Central memory CD8-positive, alpha-beta T cell (primary cell): ENCODE data around the gene OPCML.

Experiments used
- ATAC-seq: fragments of 150-1000 bp; cut with Tn5 transposase; replicated peaks from 2 replicates; pipeline ENCODE4 v1.10.0; 2022; ENCODE audit warnings: mild to moderate bottlenecking, moderate FRiP score, moderate number of reproducible peaks; ENCODE audit not compliant: poor library complexity, severe bottlenecking; ENCODE audit errors: extremely low read depth
- DNase-seq, 2 donors: peaks; one replicate each; pipeline ENCODE4 v3.0.0; 2021; ENCODE audit warnings: low spot score in 2 of 2
- H3K27ac Mint-ChIP-seq: one replicate; pipeline ENCODE4 v1.8.0; 2022; ENCODE audit warnings: low read depth, mild to moderate bottlenecking, moderate library complexity, mixed read lengths
- H3K27me3 Mint-ChIP-seq: one replicate; pipeline ENCODE4 v1.8.0; 2022; ENCODE audit warnings: mixed read lengths
- H3K36me3 Mint-ChIP-seq: one replicate; pipeline ENCODE4 v1.8.0; 2022; ENCODE audit warnings: mild to moderate bottlenecking, moderate library complexity, mixed read lengths; ENCODE audit not compliant: insufficient read depth
- H3K4me1 Mint-ChIP-seq: one replicate; pipeline ENCODE4 v1.8.0; 2022; ENCODE audit warnings: mixed read lengths
- H3K4me3 Mint-ChIP-seq: one replicate; pipeline ENCODE4 v1.8.0; 2022; ENCODE audit warnings: mild to moderate bottlenecking, moderate library complexity, mixed read lengths
- H3K9me3 Mint-ChIP-seq: one replicate; pipeline ENCODE4 v1.8.0; 2022; ENCODE audit warnings: mixed read lengths

OPCML gene

GRCh38 chr11:132792341-132793140 lies 739.8 kb downstream of the OPCML start:
- Mint-ChIP-seq H3K27ac (no peak overlapping the region), H3K27me3 (no peaks in the 10 kb centered on the region), H3K4me1 (no peaks in the 10 kb centered on the region), H3K9me3 (peaks cover 7% of the 10 kb centered on the region), H3K36me3 (no peaks in the 10 kb centered on the region), H3K4me3 (no peak overlapping the region)
- no peak for DNase-seq
- no peak for ATAC-seq

GRCh38 chr11:132790971-132791370 lies 741.3 kb downstream of the OPCML start:
- H3K27ac Mint-ChIP-seq: no peak overlapping the region
- DNase-seq (no peak), ATAC-seq (no peak)
- peaks cover 7% of the 10 kb centered on the region for H3K9me3 Mint-ChIP-seq
- no peaks in the 10 kb centered on the region for H3K36me3 Mint-ChIP-seq
- H3K27me3 Mint-ChIP-seq: no peaks in the 10 kb centered on the region
- H3K4me1 Mint-ChIP-seq: no peaks in the 10 kb centered on the region
- H3K4me3 Mint-ChIP-seq: no peak overlapping the region

DNA sequence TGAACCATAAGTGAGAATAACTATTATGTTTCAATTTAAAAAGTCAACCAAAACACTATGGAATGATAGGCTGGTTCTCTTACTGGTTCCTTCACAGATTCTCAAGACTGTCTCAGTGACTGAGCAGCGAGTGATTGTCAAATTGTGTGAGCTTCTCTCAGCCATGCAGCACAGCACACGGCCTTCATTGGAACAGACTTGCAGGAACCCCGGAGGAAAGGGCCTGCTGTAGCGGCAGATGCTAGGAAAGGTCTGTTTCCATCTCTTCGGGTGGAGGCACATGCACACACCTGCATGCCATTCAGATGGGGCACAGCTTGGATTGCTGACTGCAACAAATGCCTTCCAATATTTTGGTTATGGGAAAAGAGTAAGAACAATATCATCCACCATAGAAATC lies 741.8 kb downstream of the OPCML start:
- Mint-ChIP-seq H3K4me1 (no peaks in the 10 kb centered on the region), H3K9me3 (peaks cover 7% of the 10 kb centered on the region), H3K36me3 (no peaks in the 10 kb centered on the region), H3K27me3 (no peaks in the 10 kb centered on the region), H3K27ac (no peak overlapping the region), H3K4me3 (no peak overlapping the region)
- DNase-seq (no peak), ATAC-seq (no peak)

GRCh38 chr11:132788816-132789325 lies 743.4 kb downstream of the OPCML start:
- ATAC-seq (no peak), DNase-seq (no peak)
- Mint-ChIP-seq H3K36me3 (no peaks in the 10 kb centered on the region), H3K27me3 (no peaks in the 10 kb centered on the region), H3K4me3 (no peak overlapping the region), H3K4me1 (no peaks in the 10 kb centered on the region), H3K9me3 (peaks cover 9% of the 10 kb centered on the region), H3K27ac (no peak overlapping the region)

DNA sequence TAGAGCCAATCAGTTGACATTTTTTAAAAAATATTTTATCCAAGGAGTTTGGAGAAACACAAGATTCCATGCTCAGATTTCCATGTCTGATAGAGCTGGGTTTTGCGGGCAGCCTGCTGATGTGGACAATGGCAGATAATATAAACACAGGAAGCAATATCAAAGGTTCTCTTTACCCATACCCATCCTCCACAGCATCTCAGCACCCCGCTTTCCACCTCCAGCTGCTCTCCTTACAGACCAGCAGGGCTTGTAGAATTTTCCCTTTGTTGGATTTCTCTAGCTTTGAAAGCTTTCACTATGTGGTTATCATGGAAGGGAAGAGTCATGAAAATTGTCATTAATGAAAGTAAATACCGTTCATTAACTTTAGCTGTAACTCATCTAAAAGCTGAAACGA lies 746.4 kb downstream of the OPCML start:
- Mint-ChIP-seq H3K4me3 (no peak overlapping the region), H3K36me3 (no peaks in the 10 kb centered on the region), H3K27me3 (no peaks in the 10 kb centered on the region), H3K4me1 (no peaks in the 10 kb centered on the region), H3K27ac (no peak overlapping the region), H3K9me3 (peaks cover 6% of the 10 kb centered on the region)
- no peak for DNase-seq
- no peak for ATAC-seq

DNA sequence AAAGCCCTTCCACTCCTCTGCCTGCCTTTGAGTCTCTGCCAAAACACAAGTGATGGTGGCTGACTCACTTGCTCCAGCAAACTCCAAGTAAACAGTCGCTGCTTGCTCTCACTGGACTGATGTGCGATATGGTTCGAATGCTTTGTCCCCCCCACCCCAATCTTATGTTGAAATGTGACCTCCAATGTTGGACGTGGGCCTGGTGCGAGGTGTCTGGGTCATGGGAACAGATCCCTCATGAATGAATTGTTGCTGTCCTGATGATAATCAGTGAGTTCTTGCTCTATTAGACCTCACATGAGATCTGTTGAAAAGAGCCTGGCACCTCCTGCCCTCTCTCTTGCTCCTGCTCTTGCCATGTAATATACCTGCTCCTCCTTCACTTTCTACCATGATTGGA lies 747.9 kb downstream of the OPCML start:
- DNase-seq (no peak), ATAC-seq (no peak)
- peaks cover 6% of the 10 kb centered on the region for H3K9me3 Mint-ChIP-seq
- H3K27ac Mint-ChIP-seq: no peak overlapping the region
- no peaks in the 10 kb centered on the region for H3K27me3 Mint-ChIP-seq
- no peaks in the 10 kb centered on the region for H3K36me3 Mint-ChIP-seq
- no peak overlapping the region for H3K4me3 Mint-ChIP-seq
- no peaks in the 10 kb centered on the region for H3K4me1 Mint-ChIP-seq

- no peak overlapping the region for H3K4me3 Mint-ChIP-seq
- H3K9me3 Mint-ChIP-seq: peaks cover 6% of the 10 kb centered on the region
Measured at GRCh38 chr11:132782102-132782501, 750.2 kb downstream of the OPCML start.

GRCh38 chr11:132780046-132780445 lies 752.3 kb downstream of the OPCML start:
- no peak for ATAC-seq
- H3K36me3 Mint-ChIP-seq: no peaks in the 10 kb centered on the region
- no peak for DNase-seq
- H3K4me1 Mint-ChIP-seq: no peaks in the 10 kb centered on the region
- no peaks in the 10 kb centered on the region for H3K27me3 Mint-ChIP-seq
- H3K9me3 Mint-ChIP-seq: peaks cover 12% of the 10 kb centered on the region
- H3K4me3 Mint-ChIP-seq: no peak overlapping the region
- no peak overlapping the region for H3K27ac Mint-ChIP-seq

More at GRCh38 chr11:132782102-132782501, 750.2 kb downstream of the OPCML start:
- no peaks in the 10 kb centered on the region for H3K36me3 Mint-ChIP-seq
- no peaks in the 10 kb centered on the region for H3K4me1 Mint-ChIP-seq
- H3K27ac Mint-ChIP-seq: no peak overlapping the region
- no peak for DNase-seq
- no peak for ATAC-seq
- H3K27me3 Mint-ChIP-seq: no peaks in the 10 kb centered on the region

- no peaks in the 10 kb centered on the region for H3K4me1 Mint-ChIP-seq
- no peaks in the 10 kb centered on the region for H3K36me3 Mint-ChIP-seq
- ATAC-seq: no peak
- H3K9me3 Mint-ChIP-seq: peaks cover 8% of the 10 kb centered on the region
- H3K27ac Mint-ChIP-seq: no peak overlapping the region
- no peak overlapping the region for H3K4me3 Mint-ChIP-seq
- H3K27me3 Mint-ChIP-seq: no peaks in the 10 kb centered on the region
- DNase-seq: no peak
Measured at GRCh38 chr11:132779497-132779896, 752.8 kb downstream of the OPCML start.

DNA sequence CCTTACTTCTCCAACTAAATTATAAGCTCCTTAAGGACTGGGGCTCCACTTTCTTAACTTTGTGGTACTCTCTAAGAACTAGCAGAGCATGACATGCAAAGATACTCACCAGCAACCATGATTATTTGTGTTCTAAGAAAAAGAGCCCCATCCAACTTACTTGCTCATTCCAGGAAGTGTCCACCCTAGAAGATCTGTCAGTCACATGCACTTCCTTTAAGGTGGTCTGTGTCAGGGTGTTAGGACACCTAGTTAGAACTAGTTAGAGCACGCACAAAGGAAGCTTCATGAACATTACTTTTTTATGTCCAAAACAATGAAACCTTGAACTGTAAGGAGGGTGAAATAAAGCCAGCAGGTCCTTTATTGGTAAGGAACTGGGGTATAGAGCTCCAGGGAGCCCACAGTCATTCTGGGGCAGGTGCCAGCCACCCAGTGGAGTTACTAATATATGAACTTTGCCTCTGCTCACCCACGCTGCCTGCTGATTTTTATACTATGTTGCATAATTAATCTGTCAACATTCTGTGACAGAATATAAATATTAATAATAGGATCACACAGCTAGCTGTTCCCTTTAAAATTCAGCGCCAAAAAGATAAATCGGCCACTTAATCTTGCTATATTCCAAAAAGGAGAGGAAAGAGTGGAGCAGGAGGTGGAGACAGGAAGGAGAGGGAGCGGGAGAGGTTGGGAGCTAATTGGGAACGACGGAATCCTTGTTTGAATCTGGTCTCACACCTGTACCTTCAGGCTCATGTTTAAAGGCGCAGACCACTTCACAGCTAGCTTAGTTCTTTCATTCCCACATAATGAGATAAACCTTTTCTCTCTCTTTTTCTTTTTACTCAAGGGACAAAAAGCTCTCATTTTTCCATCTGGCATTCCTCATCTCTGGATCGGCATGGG lies 755.0 kb downstream of the OPCML start:
- Mint-ChIP-seq H3K4me1 (no peaks in the 10 kb centered on the region), H3K36me3 (no peaks in the 10 kb centered on the region), H3K27me3 (no peaks in the 10 kb centered on the region), H3K9me3 (peaks cover 6% of the 10 kb centered on the region), H3K27ac (no peak overlapping the region), H3K4me3 (no peak overlapping the region)
- no peak for ATAC-seq
- no peak for DNase-seq

DNA sequence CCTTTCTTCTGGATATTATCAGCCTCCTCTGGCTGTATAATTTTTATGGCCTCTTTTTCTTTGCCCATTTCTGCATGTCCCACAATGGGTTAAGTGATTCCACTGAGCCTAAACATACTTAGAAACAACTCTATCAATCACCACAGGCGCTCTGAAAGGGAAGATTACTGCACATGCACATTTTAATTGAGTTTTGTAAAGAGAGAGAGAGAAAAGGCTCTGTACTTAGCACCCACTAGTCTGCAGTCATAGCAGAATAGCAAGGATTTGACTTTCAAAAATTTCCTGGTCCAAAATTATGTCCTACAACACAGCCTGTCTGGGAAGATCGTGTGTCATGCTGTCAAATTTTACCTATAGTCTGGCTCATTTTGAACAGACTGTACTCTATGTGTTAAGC lies 758.5 kb downstream of the OPCML start:
- Mint-ChIP-seq H3K9me3 (peaks cover 6% of the 10 kb centered on the region), H3K4me1 (no peaks in the 10 kb centered on the region), H3K36me3 (no peaks in the 10 kb centered on the region), H3K27me3 (no peaks in the 10 kb centered on the region), H3K27ac (no peak overlapping the region), H3K4me3 (no peak overlapping the region)
- ATAC-seq (no peak), DNase-seq (no peak)

GRCh38 chr11:132772703-132773545 lies 759.4 kb downstream of the OPCML start:
- no peaks in the 10 kb centered on the region for H3K36me3 Mint-ChIP-seq
- H3K27ac Mint-ChIP-seq: no peak overlapping the region
- H3K4me3 Mint-ChIP-seq: no peak overlapping the region
- H3K27me3 Mint-ChIP-seq: no peaks in the 10 kb centered on the region
- H3K4me1 Mint-ChIP-seq: no peaks in the 10 kb centered on the region
- ATAC-seq: no peak
- peaks cover 6% of the 10 kb centered on the region for H3K9me3 Mint-ChIP-seq
- no peak for DNase-seq
